Stimulated activated CD8-positive, alpha-beta memory T cell treated with anti-CD3 and anti-CD28 coated beads, Interleukin-12 subunit alpha, Interleukin-12 subunit beta, amount 100 ng/mL, for 4 hours (primary cell): ENCODE results near the gene QSOX2.
A peak's percentile ranks its signal among the peaks of the same experiment; 100 is the strongest.

Experiments used
- DNase-seq: peaks from one replicate; pipeline ENCODE4 v3.0.0-alpha.2; 2020; ENCODE audit warnings: low read depth

QSOX2 gene, protein sequence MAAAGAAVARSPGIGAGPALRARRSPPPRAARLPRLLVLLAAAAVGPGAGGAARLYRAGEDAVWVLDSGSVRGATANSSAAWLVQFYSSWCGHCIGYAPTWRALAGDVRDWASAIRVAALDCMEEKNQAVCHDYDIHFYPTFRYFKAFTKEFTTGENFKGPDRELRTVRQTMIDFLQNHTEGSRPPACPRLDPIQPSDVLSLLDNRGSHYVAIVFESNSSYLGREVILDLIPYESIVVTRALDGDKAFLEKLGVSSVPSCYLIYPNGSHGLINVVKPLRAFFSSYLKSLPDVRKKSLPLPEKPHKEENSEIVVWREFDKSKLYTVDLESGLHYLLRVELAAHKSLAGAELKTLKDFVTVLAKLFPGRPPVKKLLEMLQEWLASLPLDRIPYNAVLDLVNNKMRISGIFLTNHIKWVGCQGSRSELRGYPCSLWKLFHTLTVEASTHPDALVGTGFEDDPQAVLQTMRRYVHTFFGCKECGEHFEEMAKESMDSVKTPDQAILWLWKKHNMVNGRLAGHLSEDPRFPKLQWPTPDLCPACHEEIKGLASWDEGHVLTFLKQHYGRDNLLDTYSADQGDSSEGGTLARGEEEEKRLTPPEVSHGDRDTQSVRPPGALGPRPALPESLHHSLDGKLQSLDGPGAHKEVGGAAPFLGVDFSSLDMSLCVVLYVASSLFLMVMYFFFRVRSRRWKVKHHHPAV

DNA sequence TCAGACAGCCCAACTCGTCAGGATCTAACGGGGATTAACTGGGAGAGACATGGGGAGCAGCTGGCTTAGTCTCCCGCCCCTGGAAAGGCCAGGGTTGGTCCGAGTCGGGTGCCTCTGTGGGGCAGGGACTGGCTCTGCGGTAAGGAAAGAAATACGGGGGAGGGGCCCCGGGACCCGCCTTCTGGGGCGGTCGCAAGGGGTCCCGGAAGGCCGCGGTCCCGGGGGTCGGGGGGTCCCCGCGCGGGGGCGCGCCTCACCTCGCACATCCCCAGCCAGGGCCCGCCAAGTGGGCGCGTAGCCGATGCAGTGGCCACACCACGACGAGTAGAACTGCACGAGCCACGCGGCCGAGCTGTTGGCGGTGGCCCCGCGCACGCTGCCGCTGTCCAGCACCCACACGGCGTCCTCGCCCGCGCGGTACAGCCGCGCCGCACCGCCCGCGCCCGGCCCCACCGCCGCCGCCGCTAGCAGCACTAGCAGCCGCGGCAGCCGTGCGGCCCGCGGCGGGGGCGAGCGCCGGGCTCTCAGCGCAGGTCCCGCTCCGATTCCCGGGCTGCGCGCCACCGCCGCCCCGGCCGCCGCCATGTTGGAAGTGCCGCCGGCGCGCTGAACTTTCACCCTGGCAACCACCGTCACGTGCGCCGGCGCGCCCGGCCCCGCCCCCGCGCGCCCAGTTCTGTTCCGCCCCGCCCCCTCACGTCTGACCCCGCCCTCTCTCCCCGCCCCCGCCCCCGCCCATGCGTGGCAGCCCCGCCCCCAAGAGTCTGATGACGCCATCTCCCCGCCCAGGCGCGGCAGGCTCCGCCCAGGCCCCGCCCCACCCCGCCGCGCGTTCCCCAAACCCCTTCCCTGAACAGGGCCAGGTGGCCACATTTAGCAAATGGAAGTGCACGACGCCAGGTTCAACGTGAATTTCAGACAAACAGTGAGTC, at the start of gene QSOX2:
Gene QSOX2, minus strand, starts transcription at position 594 of the 932 bp plus-strand sequence. Its CDS starts 9 bp downstream, at position 585.
- DNase-seq: peak; percentile 74

DNA sequence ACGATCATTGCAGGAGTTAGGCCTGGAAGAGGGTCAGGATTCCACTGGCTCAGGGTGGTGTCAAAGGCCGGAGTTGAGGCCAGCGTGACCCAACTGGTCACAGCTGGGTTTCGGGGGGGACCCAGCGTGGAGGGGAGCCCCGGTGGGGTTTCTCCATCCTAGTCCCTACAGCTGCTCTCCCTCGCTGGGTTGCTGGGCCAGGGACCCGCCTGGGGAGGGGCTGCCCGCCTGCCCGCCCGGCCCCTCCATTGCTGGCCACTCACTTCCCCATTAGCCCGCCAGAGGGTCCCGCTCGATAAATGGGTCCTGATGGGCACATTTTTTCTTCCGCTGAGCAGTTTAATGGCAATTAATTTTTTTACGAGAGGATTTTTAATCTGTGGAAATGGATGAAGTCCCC, 49.4 kb upstream of the QSOX2 start:
- no peak for DNase-seq

DNA sequence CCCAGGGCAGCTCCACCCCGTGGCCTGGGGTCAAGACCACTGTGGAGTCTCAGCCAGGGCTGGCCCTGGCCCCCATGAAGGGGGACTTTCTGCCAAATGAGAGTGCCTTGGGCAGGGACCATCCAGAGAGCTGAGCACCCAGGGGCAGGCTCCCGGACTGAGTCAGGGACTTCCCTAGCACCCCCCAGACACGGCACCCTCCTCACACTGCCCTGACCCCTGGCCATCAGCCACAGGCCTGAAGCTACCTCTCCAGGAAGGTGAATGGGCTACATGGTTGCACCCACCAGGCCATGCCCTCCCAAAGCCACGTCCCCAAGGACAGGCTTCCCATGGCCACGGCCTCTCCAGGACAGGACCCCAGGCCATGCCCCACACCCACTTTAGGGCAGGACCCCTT, 48.8 kb upstream of the QSOX2 start:
- DNase-seq: no peak

DNA sequence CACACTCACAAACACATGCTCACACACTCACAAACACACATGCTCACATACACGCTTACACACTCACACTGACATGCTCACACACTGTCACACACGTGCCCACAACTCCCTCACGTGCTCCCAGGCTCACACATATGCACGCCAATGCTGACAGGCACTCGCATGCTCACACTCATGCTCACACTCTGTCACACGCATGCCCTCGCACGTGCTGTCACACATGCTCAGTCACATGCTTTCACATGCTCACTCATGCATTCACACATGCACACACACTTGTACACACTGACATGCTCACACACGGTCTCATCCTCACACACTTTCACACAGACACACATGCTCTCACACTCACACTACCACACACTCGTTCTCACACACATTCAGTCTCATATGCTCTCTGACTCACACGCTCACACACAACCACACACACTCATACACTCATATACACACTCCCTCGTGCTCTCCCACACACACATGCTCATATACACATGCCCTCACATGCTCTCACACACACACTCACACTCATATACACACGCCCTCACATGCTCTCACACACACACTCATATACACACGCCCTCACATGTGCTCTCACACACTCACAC, 48.0 kb upstream of the QSOX2 start:
- DNase-seq: no peak

DNA sequence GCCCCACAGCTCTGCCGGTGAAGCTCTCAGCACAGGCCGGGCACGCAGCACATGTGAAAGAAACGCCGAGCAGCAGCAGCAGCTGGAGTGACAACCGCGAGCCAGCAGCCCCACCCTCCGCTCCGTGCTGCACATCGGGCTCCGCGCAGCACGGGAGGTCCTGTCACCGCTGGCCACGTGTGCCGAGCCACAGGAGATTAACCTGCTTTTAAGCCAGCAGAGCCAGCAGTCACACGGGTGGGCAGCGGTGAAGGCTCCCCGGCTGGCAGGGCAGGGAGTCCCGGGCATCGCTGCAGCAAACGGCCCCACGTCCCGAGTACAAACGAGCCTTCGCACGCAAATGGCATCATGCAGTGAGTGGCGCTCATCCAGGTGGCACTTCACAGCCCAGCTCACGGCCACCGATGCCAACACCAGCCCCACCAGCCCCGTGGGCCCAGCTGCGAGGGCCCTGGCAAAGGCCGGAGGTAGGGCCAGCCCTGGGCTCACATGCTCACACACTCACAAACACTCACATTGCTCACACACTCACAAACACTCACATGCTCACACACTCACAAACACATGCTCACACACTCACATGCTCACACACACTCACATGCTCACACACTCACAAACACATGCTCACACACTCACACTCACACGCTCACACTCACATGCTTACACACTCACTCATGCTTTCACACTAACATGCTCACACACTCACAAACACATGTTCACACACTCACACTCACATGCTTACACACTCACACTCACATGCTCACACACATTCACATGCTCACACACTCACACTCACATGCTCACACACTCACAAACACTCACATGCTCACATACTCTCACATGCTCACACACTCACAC, 47.2 kb upstream of the QSOX2 start:
- DNase-seq: no peak

DNA sequence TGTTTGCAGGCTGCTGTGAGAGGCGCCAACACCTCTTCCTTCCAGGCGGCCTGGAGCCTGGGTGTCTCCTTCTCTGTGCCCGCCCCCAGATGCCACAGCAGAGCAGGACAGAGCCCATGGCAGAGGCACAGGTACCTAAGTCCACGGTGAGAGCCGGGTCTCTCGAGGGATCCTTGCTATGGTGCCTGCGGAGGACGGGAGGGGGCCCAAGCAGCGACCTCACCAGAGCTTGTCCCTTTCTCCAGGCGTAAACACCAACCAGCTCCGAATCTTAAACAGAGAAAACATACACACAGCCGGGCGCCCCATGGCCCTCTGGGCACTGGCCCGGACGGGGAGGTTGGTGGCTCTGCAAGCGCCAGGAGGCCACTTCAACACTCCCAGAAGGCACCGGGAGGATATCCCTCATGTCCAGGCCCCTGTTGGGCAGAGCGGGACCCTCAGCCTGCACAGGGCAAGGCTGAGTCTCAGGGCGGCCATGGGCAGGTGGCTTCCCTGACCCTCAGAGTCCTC, 46.5 kb upstream of the QSOX2 start:
- no peak for DNase-seq

DNA sequence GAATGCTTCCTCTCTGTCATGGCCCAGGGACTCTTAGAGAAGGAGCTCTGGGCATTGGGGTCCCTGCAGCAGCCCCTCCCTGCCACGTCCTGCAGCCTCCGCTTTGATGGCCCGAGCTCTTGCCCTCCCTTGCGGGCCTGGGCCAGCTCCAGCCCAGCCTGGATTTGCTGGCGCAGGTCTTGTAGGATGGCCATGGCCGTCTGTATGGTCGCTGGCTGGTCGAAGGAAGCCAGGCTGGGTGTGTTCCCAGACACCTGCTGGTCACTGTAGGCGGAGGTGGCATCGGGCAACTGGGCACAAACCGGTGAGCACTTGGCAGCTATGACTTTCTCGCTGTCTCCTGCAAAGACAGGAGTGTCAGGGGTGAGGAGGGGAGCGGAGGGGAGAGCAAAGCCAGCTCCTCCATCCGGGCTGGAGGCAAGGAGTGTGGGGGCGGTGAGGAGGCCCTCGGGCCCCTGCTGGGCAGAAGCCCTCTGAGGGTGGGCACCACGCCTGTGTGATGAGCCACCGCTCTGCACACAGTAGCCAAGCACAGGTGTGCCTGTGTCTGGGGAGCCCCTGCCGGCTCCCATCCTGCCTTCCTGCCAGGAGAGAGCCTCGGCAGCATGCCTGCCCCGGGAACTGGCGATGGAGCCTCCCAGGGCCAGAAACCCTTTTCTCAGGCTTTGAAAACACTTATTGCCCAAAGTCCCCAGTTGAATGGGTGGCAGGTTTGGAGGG, 45.9 kb upstream of the QSOX2 start:
- no peak for DNase-seq

DNA sequence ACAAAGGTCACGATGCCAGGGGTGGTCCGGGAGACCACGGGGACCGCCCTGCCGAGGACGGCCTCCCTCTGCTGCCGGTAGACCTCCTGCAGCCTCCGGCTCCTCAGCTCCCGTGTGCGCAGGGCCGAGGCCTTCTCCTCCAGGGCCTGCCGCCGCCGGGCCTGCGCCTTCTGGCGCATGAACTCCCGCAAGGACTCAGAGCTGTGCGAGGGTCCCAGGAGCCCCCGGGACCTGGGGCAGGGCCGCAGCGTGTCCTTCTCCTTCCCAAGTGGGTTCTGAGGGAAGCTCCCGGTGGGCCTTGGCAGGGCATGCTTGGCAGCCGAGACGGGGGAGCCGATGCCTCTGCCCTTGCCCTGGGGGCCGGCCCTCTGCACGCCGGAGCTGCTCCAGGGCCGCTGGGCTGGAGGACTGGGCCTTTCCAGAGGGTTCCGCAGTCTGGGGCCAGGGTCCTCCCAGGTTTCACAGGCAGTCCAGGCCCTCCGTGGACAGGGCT, 44.9 kb upstream of the QSOX2 start:
- DNase-seq: no peak

DNA sequence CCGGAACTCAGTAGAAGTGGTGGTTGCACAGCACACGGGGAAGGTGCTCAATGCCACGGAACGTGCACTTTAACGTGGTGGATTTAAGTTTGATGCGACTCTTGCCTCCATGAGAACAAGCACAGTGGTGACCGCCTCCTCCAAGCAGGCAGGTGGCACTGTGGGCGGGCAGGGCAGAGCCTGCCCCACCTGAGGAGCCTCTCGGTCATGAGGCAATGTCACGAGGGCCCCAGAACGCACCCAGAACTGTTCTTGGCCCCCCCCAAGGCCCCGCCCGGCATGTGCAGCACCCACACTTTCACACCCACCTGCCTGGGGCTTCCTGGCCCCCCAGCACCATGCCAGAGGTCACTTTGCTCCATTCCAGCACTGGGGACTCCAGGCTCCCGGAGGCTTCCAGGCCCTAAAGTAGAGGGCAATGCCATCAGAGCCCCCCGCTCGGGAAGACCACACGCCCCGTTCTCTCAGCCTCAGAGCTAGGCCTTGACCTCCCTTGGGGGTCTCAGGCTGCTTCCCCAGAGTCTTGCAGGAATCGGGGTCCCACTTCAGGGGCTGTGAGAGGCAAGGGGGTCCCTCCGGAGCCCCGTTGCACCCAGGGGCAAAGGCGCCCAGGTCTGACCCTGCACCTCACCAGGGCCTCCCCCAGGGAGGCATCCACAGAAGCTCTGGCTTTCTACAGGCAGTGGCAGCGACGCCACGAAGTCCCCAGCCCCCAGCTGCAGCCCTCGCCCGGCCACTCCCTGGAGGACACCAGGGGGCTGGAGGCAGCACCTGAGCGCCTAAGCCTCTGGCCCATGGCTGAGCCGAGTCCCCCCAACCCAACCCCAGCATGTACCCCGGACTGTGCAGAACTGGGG, 44.3 kb upstream of the QSOX2 start:
- DNase-seq: no peak

DNA sequence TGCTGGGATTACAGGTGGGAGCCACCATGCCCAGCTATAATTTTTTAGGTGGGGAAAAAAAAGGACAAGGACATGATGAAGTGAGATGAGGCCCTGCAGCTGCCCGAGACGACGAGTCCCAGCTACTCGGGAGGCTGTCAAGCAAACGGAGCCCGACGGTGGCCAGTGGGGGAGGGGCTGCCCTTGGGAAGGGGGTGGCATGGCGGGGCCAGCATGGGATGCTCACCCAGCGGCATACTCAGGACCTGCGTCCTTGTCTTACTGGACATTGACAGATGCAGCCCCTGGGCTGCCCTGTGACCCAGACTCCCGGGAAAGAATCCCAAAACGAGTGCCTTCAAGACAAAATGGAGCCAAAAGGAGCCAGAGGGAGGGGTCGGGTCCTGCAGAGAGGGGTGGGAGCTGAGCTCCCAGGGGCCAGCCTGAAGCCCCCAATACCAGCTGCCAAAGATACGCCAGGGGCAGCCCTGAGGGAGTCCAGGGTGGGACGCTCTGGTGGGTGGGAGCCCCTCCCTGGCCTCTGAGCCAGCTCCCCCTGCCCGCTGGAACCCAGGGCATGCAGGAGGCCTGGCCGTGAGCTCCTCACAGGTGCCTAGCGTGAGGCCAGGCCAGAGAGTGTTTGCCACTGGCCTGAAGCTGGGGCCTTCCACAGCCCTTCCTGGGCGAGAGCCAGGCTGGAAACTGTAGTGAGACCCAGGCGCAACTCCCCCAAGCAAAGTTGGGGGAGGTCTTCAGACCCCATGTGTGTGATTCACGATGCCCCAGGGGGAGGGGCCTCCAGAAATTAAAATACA, 42.5 kb upstream of the QSOX2 start:
- DNase-seq: no peak

DNA sequence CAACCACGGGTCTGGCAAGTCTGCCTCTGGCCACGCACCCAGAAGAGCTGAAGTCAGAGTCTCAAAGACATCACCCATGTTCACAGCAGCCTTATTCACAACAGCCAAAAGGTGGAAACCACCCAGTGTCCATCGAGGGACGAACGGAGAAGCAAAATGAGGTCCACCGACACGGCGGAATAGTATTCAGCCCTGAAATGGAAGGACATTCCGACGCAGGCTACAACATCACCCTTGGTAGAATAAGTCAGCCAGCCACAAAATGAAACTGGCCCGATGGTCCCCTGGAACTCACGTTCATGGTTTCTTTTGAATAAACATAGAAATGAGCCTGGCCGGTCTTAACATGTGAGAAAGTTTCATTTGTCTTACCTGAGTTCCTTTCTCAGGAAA, 41.4 kb upstream of the QSOX2 start:
- DNase-seq: no peak

DNA sequence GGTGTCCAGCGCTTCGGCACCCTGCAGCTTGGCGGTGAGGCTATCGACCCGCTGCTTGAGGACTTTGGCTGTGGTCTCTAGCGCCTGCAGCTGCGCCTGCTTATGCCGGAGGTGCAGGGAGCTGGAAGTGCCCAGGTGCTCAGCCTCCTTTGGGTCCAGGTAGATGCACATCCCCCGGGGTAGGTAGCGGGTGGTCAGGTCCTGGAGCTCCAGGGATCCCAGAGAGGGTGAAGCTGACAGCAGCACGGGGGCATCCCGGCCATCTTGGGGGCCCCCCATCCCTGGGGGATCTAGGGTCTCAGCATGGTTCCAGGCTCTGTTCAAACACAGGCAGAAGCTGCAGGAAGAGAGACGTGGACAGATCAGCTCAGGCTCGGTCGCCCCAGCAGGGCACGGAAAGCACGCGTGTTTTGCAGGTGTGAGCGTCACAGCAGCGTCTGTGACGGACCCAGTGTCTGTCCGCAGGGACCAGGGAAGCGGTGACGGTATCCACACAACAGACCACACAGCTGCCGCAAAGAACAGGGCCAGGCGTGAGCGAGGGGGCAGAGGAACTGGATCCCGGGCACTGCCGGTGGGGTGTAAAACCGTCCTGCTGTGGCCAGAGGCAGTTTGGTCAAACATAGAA, 40.9 kb upstream of the QSOX2 start:
- no peak for DNase-seq

DNA sequence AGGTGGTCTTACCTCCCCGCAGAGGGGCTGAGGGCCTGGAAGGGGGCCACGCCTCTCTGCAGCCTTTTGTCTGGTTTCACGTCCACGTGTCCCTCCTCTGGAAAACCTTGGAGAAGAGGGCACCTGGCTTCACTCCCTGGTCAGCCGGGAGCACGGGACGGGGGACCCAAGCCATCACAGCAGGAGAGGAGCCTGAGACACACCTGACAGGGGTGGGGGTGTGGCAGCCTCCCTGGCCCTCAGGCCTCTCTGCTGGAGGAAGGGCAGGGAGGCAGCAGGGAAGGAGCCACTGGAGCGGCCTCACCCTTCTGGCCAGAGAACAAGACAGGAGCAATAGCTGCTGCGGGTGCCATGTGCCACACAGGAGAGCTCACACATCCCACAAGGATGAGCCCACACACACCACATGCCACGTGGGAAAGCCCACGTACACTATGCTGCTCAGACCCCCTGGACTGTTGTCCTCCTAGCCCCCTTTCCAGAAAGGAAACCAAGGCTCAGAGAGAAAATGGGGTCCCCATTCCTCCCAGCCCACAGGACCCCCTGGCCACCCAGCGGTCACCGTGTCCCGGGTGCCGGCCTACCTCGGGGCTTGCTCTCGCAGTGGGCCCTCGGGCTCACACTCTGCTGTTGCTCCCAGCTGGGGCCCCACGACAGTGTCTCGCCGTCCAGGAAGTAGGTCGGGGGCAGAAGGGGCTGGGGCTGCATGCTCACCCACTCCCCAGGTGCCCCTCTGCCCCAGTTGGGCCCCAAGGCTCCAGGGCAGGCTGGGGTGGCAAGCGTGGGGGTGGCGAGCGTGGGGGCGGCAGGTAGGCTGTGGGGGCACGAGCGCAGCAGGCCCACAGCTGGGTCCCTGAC, 40.1 kb upstream of the QSOX2 start:
- DNase-seq: no peak

DNA sequence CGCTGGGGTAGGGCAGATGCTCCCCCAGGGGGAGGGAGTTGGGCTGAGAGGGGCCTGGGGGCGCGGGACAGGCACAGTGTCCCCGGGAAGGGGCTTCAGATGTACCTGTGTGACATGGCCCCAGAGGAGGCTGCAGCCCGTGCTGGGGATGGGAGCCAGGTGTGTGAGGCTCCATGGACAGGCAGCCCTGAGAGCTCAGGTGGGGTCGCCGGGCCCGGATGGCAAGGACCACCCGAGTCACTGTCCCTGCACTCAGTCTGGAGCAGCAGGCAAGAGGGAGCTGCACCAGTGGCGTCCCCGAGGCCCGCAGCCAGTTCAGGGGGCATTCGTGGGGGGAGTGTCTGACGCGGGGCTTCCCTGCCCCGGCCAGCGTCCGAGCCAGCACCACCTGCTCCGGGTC, 39.3 kb upstream of the QSOX2 start:
- DNase-seq: no peak

DNA sequence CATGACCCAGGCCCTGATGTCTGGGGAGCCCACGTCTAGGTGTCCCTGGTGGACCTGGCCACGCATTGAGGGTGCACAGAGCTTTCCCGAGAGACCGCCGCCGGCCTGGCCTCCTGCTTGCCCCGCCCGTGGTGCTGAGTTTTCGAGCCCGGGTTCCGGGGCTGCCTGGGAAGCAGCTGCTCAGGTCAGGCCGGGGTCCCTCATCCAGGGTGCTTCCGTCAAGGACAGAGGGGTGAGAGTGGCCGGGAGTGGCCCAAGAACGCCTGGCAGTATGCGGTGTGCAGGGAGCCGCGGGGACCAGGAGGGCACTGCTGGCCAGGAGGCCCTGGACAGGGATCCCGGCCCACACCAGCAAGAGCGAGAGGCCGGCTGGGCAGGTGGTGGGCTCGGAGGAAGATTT, 38.7 kb upstream of the QSOX2 start:
- DNase-seq: no peak

DNA sequence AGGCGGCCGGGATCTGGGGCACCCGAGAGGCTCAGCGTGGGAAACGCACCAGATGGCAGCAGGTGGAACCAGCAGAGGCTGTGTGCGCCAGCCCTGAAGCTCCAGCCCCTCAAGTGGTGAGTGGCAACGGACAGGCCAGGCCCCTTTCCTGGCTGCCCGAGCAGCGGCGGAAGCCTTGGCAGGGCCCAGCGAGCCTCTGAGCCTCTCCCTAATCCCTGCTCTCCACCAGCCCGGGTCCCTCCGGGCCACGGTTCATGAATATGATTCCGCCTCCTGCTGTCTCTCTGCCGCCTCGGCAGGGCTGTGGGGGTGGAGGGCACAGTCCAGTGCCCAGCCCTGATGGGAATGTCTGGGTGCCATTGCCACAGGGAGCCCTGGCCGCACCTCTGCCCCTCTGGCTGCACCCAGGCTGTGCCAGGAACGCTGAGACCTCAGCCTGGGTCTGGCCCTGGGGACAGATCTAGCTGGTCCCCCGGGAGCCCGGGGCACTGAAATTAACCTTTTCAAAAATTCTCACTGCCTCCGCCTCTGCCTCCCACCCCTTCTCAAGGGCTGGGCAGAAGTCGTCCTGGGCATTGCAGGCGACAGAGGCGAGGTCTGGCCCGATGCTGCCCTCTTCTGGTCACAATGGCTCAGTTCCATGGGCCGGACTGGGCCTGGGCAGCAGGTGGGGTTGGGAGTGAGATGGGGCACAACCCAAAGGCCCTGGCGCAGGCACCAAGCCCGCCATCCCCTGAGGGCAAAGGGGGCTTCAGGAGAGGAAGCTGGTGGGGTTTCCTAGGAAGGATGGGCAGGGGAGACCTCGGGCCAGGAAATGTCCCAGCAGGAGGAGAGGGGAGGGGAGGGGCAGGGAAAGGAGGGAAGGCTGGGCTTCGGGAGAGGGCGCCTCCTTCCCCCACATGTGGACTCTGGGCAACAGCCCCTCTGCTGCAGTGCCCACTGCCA, 38.0 kb upstream of the QSOX2 start:
- DNase-seq: peak; percentile 45
